IMR-90 (cell line): ENCODE measurements around the gene NTPCR. TPM values are rescaled to one million over a fixed set of nuclear protein-coding genes. Genes with fewer than 3 reads are reported as not detected.

Experiments used
- ATAC-seq: fragments of 200-7000 bp; cut with Tn5 transposase; 2 replicates; pipeline ENCODE4 v1.9.1; 2020; ENCODE audit warnings: low read depth, mild to moderate bottlenecking, moderate library complexity
- BruUV-seq: library from RNA; stranded (reverse); fragments of 400-500 nt; replicated peaks from 2 replicates; lab custom pipeline; 2021; lab: Mats Ljungman, UMichigan
- CTCF ChIA-PET: fragments of 300-600 bp; formaldehyde crosslinking; extraction: SDS; loops from one replicate; lab custom pipeline; 2021; ENCODE audit warnings: antibody characterized with exemption; lab: Yijun Ruan, JAX
- POLR2A ChIA-PET: fragments of 300-600 bp; sonication (Branson Sonifier 250); formaldehyde crosslinking; loops from one replicate; lab custom pipeline; 2022; ENCODE audit warnings: antibody characterized with exemption; ENCODE audit not compliant: unreplicated experiment; lab: Charles Lee
- DNase-seq: peaks from one replicate; pipeline ENCODE4 v3.0.0; 2013
- H2AFZ ChIP-seq: replicated peaks from 2 replicates; pipeline ENCODE3; 2013; ENCODE audit warnings: low read length, mild to moderate bottlenecking; ENCODE audit not compliant: poor library complexity
- H2AK5ac ChIP-seq: 2 replicates; pipeline ENCODE4 v1.6.1; 2013; ENCODE audit warnings: low read depth, low read length, inconsistent platforms
- H2AK9ac ChIP-seq: replicated peaks from 2 replicates; pipeline ENCODE3; 2013; ENCODE audit warnings: mild to moderate bottlenecking, low read depth, low read length, moderate library complexity; ENCODE audit not compliant: poor library complexity
- H2BK120ac ChIP-seq: 2 replicates; pipeline ENCODE4 v1.6.1; 2013; ENCODE audit warnings: low read depth, low read length, inconsistent platforms
- H2BK15ac ChIP-seq: 3 replicates; pipeline ENCODE4 v1.6.1; 2013; ENCODE audit warnings: low read depth, low read length, inconsistent platforms
- H2BK20ac ChIP-seq: 2 replicates; pipeline ENCODE4 v1.6.1; 2013; ENCODE audit warnings: low read depth, mild to moderate bottlenecking, inconsistent platforms, low read length, moderate library complexity
- H2BK5ac ChIP-seq: 2 replicates; pipeline ENCODE4 v1.6.1; 2013; ENCODE audit warnings: mild to moderate bottlenecking, low read depth, low read length, inconsistent platforms; ENCODE audit not compliant: poor library complexity, severe bottlenecking
- H3K14ac ChIP-seq: replicated peaks from 2 replicates; pipeline ENCODE4 v1.6.1; 2013; ENCODE audit warnings: low read depth, low read length, inconsistent platforms
- H3K18ac ChIP-seq: 2 replicates; pipeline ENCODE4 v1.6.1; 2013; ENCODE audit warnings: low read depth, low read length, control low read depth
- H3K23ac ChIP-seq: 2 replicates; pipeline ENCODE4 v1.6.1; 2013; ENCODE audit warnings: low read depth, low read length, inconsistent platforms
- H3K27ac ChIP-seq: 2 replicates; pipeline ENCODE4 v1.5.1; 2013; ENCODE audit warnings: mild to moderate bottlenecking, control low read depth, low read length; ENCODE audit not compliant: insufficient read depth
- H3K27me3 ChIP-seq: 2 replicates; pipeline ENCODE4 v1.6.1; 2013; ENCODE audit warnings: low read length; ENCODE audit not compliant: control insufficient read depth, insufficient read depth
- H3K36me3 ChIP-seq: 2 replicates; pipeline ENCODE4 v1.6.1; 2013; ENCODE audit warnings: low read length, mixed read lengths; ENCODE audit not compliant: control insufficient read depth, insufficient read depth
- H3K4ac ChIP-seq: 2 replicates; pipeline ENCODE4 v1.6.1; 2013; ENCODE audit warnings: low read depth, low read length, inconsistent platforms
- H3K4me1 ChIP-seq: 2 replicates; pipeline ENCODE4 v1.6.1; 2013; ENCODE audit warnings: low read length, mixed read lengths; ENCODE audit not compliant: control insufficient read depth, insufficient read depth
- H3K4me2 ChIP-seq: 2 replicates; pipeline ENCODE4 v1.6.1; 2013; ENCODE audit warnings: low read depth, mild to moderate bottlenecking, control low read depth, low read length, moderate library complexity
- H3K4me3 ChIP-seq: 2 replicates; pipeline ENCODE4 v1.5.1; 2013; ENCODE audit warnings: low read depth, mild to moderate bottlenecking, control low read depth, low read length, moderate library complexity; ENCODE audit not compliant: insufficient read depth
- H3K56ac ChIP-seq: 2 replicates; pipeline ENCODE4 v1.6.1; 2013; ENCODE audit warnings: low read length, inconsistent platforms; ENCODE audit not compliant: insufficient read depth; ENCODE audit errors: extremely low read depth
- H3K79me1 ChIP-seq, 2 experiments: 2 replicates each; pipeline ENCODE4 v1.6.1; 2013; ENCODE audit warnings: low read length in 2 of 2, inconsistent platforms in 1 of 2, low read depth in 1 of 2
- H3K9ac ChIP-seq: 2 replicates; pipeline ENCODE4 v1.6.1; 2013; ENCODE audit warnings: low read depth, low read length, control low read depth
- H3K9me1 ChIP-seq: 2 replicates; pipeline ENCODE4 v1.6.1; 2013; ENCODE audit warnings: low read length, inconsistent platforms; ENCODE audit not compliant: insufficient read depth
- H3K9me3 ChIP-seq: 2 replicates; pipeline ENCODE4 v1.6.1; 2013; ENCODE audit warnings: low read length; ENCODE audit not compliant: control insufficient read depth, insufficient read depth
- H4K20me1 ChIP-seq: 2 replicates; pipeline ENCODE4 v1.6.1; 2013; ENCODE audit warnings: low read length, inconsistent platforms; ENCODE audit not compliant: insufficient read depth
- H4K5ac ChIP-seq: 2 replicates; pipeline ENCODE4 v1.6.1; 2013; ENCODE audit warnings: mild to moderate bottlenecking, low read depth, low read length, control low read depth
- H4K8ac ChIP-seq, 2 experiments: 2 replicates each; pipeline ENCODE4 v1.6.1; 2013; ENCODE audit warnings: low read depth in 2 of 2, low read length in 2 of 2, control low read depth in 1 of 2, inconsistent platforms in 1 of 2
- H4K91ac ChIP-seq: 2 replicates; pipeline ENCODE4 v1.6.1; 2013; ENCODE audit warnings: low read depth, low read length, inconsistent platforms; ENCODE audit not compliant: insufficient read depth
- CEBPB ChIP-seq: IDR thresholded peaks from 2 replicates; pipeline ENCODE4 v1.6.1; 2012; ENCODE audit warnings: low read depth, low read length, improper control_type of control experiment
- FOS ChIP-seq: fragments of 150-350 bp; IDR thresholded peaks from 2 replicates; pipeline ENCODE4 v1.6.1; 2016; ENCODE audit warnings: low read depth, low read length
- MAFK ChIP-seq: IDR thresholded peaks from 2 replicates; pipeline ENCODE4 v1.6.1; 2012; ENCODE audit warnings: low read depth, low read length, improper control_type of control experiment
- MAZ ChIP-seq: IDR thresholded peaks from 2 replicates; pipeline ENCODE4 v1.6.1; 2012; ENCODE audit warnings: low read depth, mild to moderate bottlenecking, low read length, improper control_type of control experiment, moderate library complexity, borderline replicate concordance
- NFE2L2 ChIP-seq: fragments of 150-350 bp; IDR thresholded peaks from 2 replicates; pipeline ENCODE4 v1.6.1; 2016; ENCODE audit warnings: low read depth, mild to moderate bottlenecking, low read length
- POLR2A ChIP-seq: IDR thresholded peaks from 2 replicates; pipeline ENCODE4 v1.6.1; 2012; ENCODE audit warnings: mild to moderate bottlenecking, low read depth, low read length
- RAD21 ChIP-seq: IDR thresholded peaks from 2 replicates; pipeline ENCODE4 v1.6.1; 2012; ENCODE audit warnings: low read length, improper control_type of control experiment
- RCOR1 ChIP-seq: IDR thresholded peaks from 2 replicates; pipeline ENCODE4 v1.6.1; 2012; ENCODE audit warnings: mild to moderate bottlenecking, low read length, improper control_type of control experiment; ENCODE audit not compliant: insufficient replicate concordance
- RFX5 ChIP-seq: IDR thresholded peaks from 2 replicates; pipeline ENCODE4 v1.8.0; 2012; ENCODE audit warnings: low read depth, mild to moderate bottlenecking, low read length, moderate library complexity
- SMC3 ChIP-seq: fragments of 150-350 bp; IDR thresholded peaks from 2 replicates; pipeline ENCODE4 v1.6.1; 2016; ENCODE audit warnings: low read depth, mild to moderate bottlenecking, antibody characterized with exemption, low read length, moderate library complexity
- WGBS, 2 experiments: methylation state at CpG; one replicate each; pipeline versions ENCODE4 v1.1.5 to v1.1.7; 2013; ENCODE audit warnings: missing lambda C conversion rate in 2 of 2; ENCODE audit not compliant: insufficient read length in 1 of 2; ENCODE audit errors: extremely low coverage in 2 of 2; 5-methylcytosine and 5-hydroxymethylcytosine counted together
- dilution Hi-C: fragments of 300-500 bp; cut with HindIII; formaldehyde crosslinking; loops from one replicate; pipeline ENCODE4 v1.14.3; 2018; ENCODE audit warnings: low sequenced_read_pairs; ENCODE audit not compliant: unreplicated experiment
- in situ Hi-C: fragments of 300-500 bp; cut with MboI; formaldehyde crosslinking; loops from 3 replicates; pipeline ENCODE4 v1.14.3; 2019; ENCODE audit warnings: low sequenced_read_pairs, inconsistent platforms, mixed read lengths
- intact Hi-C: fragments of 100-400 bp; cut with micrococcal nuclease; formaldehyde crosslinking; loops from 2 replicates; pipeline ENCODE4 v1.10.0; 2022
- polyA plus RNA-seq, 3 experiments: library from polyadenylated mRNA; depleted of rRNA; stranded (reverse); fragments of >200 nt; gene quantifications; 2 replicates each; pipeline ENCODE4 v1.2.3, GENCODE V29; 2012; ENCODE audit warnings: low replicate concordance in 1 of 3
- total RNA-seq: library from RNA; depleted of rRNA; stranded (reverse); fragments of >200 nt; gene quantifications from 2 replicates; pipeline ENCODE4 v1.2.3, GENCODE V29; 2012
- TF ChIP-seq, protein P1 (sequence below): fragments of 150-350 bp; IDR thresholded peaks from 2 replicates; pipeline ENCODE4 v1.6.1; 2017; ENCODE audit warnings: mild to moderate bottlenecking, antibody characterized with exemption, low read length, low read depth
- TF ChIP-seq, protein P2 (sequence below): fragments of 150-350 bp; IDR thresholded peaks from 2 replicates; pipeline ENCODE4 v1.6.1; 2016; ENCODE audit warnings: low read depth, mild to moderate bottlenecking, low read length, moderate library complexity, borderline replicate concordance
- TF ChIP-seq, protein P3 (sequence below): conservative IDR thresholded peaks from 2 replicates; pipeline ENCODE4 v1.5.1; 2012; ENCODE audit warnings: mild to moderate bottlenecking, low read depth, low read length, improper control_type of control experiment

The NTPCR gene
- total and polyA plus RNA-seq, 2 of the 4 experiments (the other 2 are of a cell fraction), result 13.3 to 16.5 TPM

DNA sequence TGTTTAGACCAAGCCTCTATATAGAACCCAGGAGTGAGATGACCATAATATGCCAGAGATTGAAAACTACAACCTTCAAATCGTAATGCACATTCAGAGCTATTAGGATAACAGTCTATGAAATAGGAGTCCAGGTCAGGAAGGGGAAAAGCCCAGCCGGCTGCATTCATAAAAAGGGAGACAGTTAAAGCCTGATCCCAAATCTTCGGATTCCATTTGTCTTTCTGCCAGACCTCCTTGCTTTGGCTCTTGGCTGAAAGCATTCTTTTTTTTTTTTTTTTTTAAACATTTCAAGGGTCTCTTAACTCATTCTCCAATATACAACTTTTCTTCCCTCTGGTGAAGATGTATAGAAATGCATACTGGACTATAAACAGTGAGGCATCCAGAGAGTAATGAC lies 81.1 kb downstream of the NTPCR start:
- POLR2A ChIA-PET, result no interaction called here
- CTCF ChIA-PET, result no interaction called here
- Histone ChIP-seq H4K5ac (no peak overlapping the region), H2BK15ac (no peak overlapping the region), H3K27ac (no peak overlapping the region), H4K8ac (no peak overlapping the region), H4K20me1 (no peaks in the 10 kb centered on the region), H3K14ac (no peak overlapping the region), H3K4me3 (no peak overlapping the region), H3K79me1 (no peaks in the 10 kb centered on the region), H3K4me2 (no peak overlapping the region), H3K36me3 (no peaks in the 10 kb centered on the region), H3K23ac (no peak overlapping the region), H2AFZ (no peak overlapping the region), H4K91ac (no peak overlapping the region), H2BK120ac (no peak overlapping the region), H2AK9ac (no peak overlapping the region), H3K18ac (no peak overlapping the region), H3K4me1 (peaks cover 2% of the 10 kb centered on the region; the same call in 1 of the 2 replicates), H2BK5ac (no peak overlapping the region), H3K4ac (no peak overlapping the region), H3K9me1 (no peaks in the 10 kb centered on the region), H2BK20ac (no peak overlapping the region), H3K27me3 (no peaks in the 10 kb centered on the region), H3K9ac (no peak overlapping the region), H3K9me3 (no peaks in the 10 kb centered on the region), H3K56ac (no peak overlapping the region), H2AK5ac (no peak overlapping the region)
- no TSS peak for BruUV-seq
- dilution Hi-C loops, result no loop called here
- TF ChIP-seq SMC3 (no peak), FOS (no peak), CEBPB (no peak), RCOR1 (no peak), MAFK (no peak), NFE2L2 (no peak), RFX5 (no peak), RAD21 (no peak), MAZ (no peak), POLR2A (no peak)
- TF ChIP-seq, protein P1, sequence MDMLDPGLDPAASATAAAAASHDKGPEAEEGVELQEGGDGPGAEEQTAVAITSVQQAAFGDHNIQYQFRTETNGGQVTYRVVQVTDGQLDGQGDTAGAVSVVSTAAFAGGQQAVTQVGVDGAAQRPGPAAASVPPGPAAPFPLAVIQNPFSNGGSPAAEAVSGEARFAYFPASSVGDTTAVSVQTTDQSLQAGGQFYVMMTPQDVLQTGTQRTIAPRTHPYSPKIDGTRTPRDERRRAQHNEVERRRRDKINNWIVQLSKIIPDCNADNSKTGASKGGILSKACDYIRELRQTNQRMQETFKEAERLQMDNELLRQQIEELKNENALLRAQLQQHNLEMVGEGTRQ, result no peak
- TF ChIP-seq, protein P2, sequence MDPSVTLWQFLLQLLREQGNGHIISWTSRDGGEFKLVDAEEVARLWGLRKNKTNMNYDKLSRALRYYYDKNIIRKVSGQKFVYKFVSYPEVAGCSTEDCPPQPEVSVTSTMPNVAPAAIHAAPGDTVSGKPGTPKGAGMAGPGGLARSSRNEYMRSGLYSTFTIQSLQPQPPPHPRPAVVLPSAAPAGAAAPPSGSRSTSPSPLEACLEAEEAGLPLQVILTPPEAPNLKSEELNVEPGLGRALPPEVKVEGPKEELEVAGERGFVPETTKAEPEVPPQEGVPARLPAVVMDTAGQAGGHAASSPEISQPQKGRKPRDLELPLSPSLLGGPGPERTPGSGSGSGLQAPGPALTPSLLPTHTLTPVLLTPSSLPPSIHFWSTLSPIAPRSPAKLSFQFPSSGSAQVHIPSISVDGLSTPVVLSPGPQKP, result no peak
- TF ChIP-seq, protein P3, sequence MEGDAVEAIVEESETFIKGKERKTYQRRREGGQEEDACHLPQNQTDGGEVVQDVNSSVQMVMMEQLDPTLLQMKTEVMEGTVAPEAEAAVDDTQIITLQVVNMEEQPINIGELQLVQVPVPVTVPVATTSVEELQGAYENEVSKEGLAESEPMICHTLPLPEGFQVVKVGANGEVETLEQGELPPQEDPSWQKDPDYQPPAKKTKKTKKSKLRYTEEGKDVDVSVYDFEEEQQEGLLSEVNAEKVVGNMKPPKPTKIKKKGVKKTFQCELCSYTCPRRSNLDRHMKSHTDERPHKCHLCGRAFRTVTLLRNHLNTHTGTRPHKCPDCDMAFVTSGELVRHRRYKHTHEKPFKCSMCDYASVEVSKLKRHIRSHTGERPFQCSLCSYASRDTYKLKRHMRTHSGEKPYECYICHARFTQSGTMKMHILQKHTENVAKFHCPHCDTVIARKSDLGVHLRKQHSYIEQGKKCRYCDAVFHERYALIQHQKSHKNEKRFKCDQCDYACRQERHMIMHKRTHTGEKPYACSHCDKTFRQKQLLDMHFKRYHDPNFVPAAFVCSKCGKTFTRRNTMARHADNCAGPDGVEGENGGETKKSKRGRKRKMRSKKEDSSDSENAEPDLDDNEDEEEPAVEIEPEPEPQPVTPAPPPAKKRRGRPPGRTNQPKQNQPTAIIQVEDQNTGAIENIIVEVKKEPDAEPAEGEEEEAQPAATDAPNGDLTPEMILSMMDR, result no peak
- no peak for DNase-seq
- in situ Hi-C loops, result no loop called here
- no CpG with 5 or more reads among the region's 3 CpGs for WGBS, 2 experiments
- intact Hi-C loops, result no loop called here
- no peak for ATAC-seq
